Measurements from ENCODE around the gene DNAJB1.

The DNAJB1 gene

GRCh38 chr19:14496029-14496833 is 22.0 kb downstream of the DNAJB1 start, which contains the start of gene GIPC1:
TSS of gene GIPC1 (minus strand) at chr19:14496127. CDS start at chr19:14482976, 13,151 bp downstream.
- H3K36me3 ChIP-seq (ENCODE audit: control insufficient read depth, insufficient read depth, low read length) = no peaks in the 10 kb centered on the region
- no peaks in the 10 kb centered on the region for H3K27me3 ChIP-seq (ENCODE audit: control insufficient read depth, insufficient read depth, low read length)
- H3K27ac ChIP-seq (ENCODE audit: low read depth, low read length) = peak within 1 kb of the TSS; percentile 58
- H3K4me3 ChIP-seq (ENCODE audit: low read length) = peak within 1 kb of the TSS; percentile 70
- peaks cover 5% of the 10 kb centered on the region for H3K4me1 ChIP-seq (ENCODE audit: control insufficient read depth, insufficient read depth, low read length)
- H3K9ac ChIP-seq (ENCODE audit: low read length) = peak within 1 kb of the TSS; percentile 42

- Histone ChIP-seq H3K4me1 (ENCODE audit: control insufficient read depth, insufficient read depth, low read length) (peaks cover 5% of the 10 kb centered on the region), H3K27me3 (ENCODE audit: control insufficient read depth, insufficient read depth, low read length) (no peaks in the 10 kb centered on the region), H3K4me3 (ENCODE audit: low read length) (peak overlapping the region; percentile 70), H3K27ac (ENCODE audit: low read depth, low read length) (peak overlapping the region; percentile 58), H3K36me3 (ENCODE audit: control insufficient read depth, insufficient read depth, low read length) (no peaks in the 10 kb centered on the region), H3K9ac (ENCODE audit: low read length) (peak overlapping the region; percentile 42)
Observed at GRCh38 chr19:14495672-14496028, 22.5 kb downstream of the DNAJB1 start.

GRCh38 chr19:14494910-14495671 is 23.1 kb downstream of the DNAJB1 start:
- H3K4me1 ChIP-seq (ENCODE audit: control insufficient read depth, insufficient read depth, low read length) = peaks cover 5% of the 10 kb centered on the region

GRCh38 chr19:14494411-14494810 is 23.8 kb downstream of the DNAJB1 start:
- Histone ChIP-seq H3K27me3 (ENCODE audit: control insufficient read depth, insufficient read depth, low read length) (no peaks in the 10 kb centered on the region), H3K4me1 (ENCODE audit: control insufficient read depth, insufficient read depth, low read length) (peaks cover 5% of the 10 kb centered on the region), H3K9ac (ENCODE audit: low read length) (no peak overlapping the region), H3K27ac (ENCODE audit: low read depth, low read length) (no peak overlapping the region), H3K4me3 (ENCODE audit: low read length) (peak overlapping the region; percentile 70), H3K36me3 (ENCODE audit: control insufficient read depth, insufficient read depth, low read length) (no peaks in the 10 kb centered on the region)

More at GRCh38 chr19:14494910-14495671, 23.1 kb downstream of the DNAJB1 start:
- no peaks in the 10 kb centered on the region for H3K36me3 ChIP-seq (ENCODE audit: control insufficient read depth, insufficient read depth, low read length)
- peak overlapping the region; percentile 70 for H3K4me3 ChIP-seq (ENCODE audit: low read length)
- H3K9ac ChIP-seq (ENCODE audit: low read length) = peak overlapping the region; percentile 42
- H3K27ac ChIP-seq (ENCODE audit: low read depth, low read length) = peak overlapping the region; percentile 58
- no peaks in the 10 kb centered on the region for H3K27me3 ChIP-seq (ENCODE audit: control insufficient read depth, insufficient read depth, low read length)

- Histone ChIP-seq H3K27me3 (ENCODE audit: control insufficient read depth, insufficient read depth, low read length) (no peaks in the 10 kb centered on the region), H3K36me3 (ENCODE audit: control insufficient read depth, insufficient read depth, low read length) (peaks cover 3% of the 10 kb centered on the region), H3K4me3 (ENCODE audit: low read length) (no peak overlapping the region), H3K9ac (ENCODE audit: low read length) (no peak overlapping the region), H3K4me1 (ENCODE audit: control insufficient read depth, insufficient read depth, low read length) (peaks cover 5% of the 10 kb centered on the region), H3K27ac (ENCODE audit: low read depth, low read length) (no peak overlapping the region)
Observed at GRCh38 chr19:14492756-14493337, 25.4 kb downstream of the DNAJB1 start.

GRCh38 chr19:14487370-14488125 is 30.6 kb downstream of the DNAJB1 start:
- Histone ChIP-seq H3K36me3 (ENCODE audit: control insufficient read depth, insufficient read depth, low read length) (peaks cover 4% of the 10 kb centered on the region), H3K4me1 (ENCODE audit: control insufficient read depth, insufficient read depth, low read length) (no peaks in the 10 kb centered on the region), H3K27ac (ENCODE audit: low read depth, low read length) (no peak overlapping the region), H3K27me3 (ENCODE audit: control insufficient read depth, insufficient read depth, low read length) (no peaks in the 10 kb centered on the region), H3K4me3 (ENCODE audit: low read length) (no peak overlapping the region), H3K9ac (ENCODE audit: low read length) (no peak overlapping the region)

GRCh38 chr19:14482172-14482941 is 35.8 kb downstream of the DNAJB1 start:
- no peak overlapping the region for H3K27ac ChIP-seq (ENCODE audit: low read depth, low read length)
- H3K27me3 ChIP-seq (ENCODE audit: control insufficient read depth, insufficient read depth, low read length) = no peaks in the 10 kb centered on the region
- no peak overlapping the region for H3K9ac ChIP-seq (ENCODE audit: low read length)
- no peak overlapping the region for H3K4me3 ChIP-seq (ENCODE audit: low read length)
- peaks cover 12% of the 10 kb centered on the region for H3K36me3 ChIP-seq (ENCODE audit: control insufficient read depth, insufficient read depth, low read length)
- no peaks in the 10 kb centered on the region for H3K4me1 ChIP-seq (ENCODE audit: control insufficient read depth, insufficient read depth, low read length)

- Histone ChIP-seq H3K27me3 (ENCODE audit: control insufficient read depth, insufficient read depth, low read length) (no peaks in the 10 kb centered on the region), H3K27ac (ENCODE audit: low read depth, low read length) (no peak overlapping the region), H3K4me3 (ENCODE audit: low read length) (no peak overlapping the region), H3K36me3 (ENCODE audit: control insufficient read depth, insufficient read depth, low read length) (peaks cover 12% of the 10 kb centered on the region), H3K9ac (ENCODE audit: low read length) (no peak overlapping the region), H3K4me1 (ENCODE audit: control insufficient read depth, insufficient read depth, low read length) (no peaks in the 10 kb centered on the region)
Observed at GRCh38 chr19:14480700-14481079, 37.5 kb downstream of the DNAJB1 start.

- no peaks in the 10 kb centered on the region for H3K27me3 ChIP-seq (ENCODE audit: control insufficient read depth, insufficient read depth, low read length)
- H3K9ac ChIP-seq (ENCODE audit: low read length) = no peak overlapping the region
- no peak overlapping the region for H3K27ac ChIP-seq (ENCODE audit: low read depth, low read length)
- H3K4me1 ChIP-seq (ENCODE audit: control insufficient read depth, insufficient read depth, low read length) = no peaks in the 10 kb centered on the region
- H3K4me3 ChIP-seq (ENCODE audit: low read length) = no peak overlapping the region
- H3K36me3 ChIP-seq (ENCODE audit: control insufficient read depth, insufficient read depth, low read length) = peaks cover 12% of the 10 kb centered on the region
Observed at GRCh38 chr19:14479975-14480699, 38.1 kb downstream of the DNAJB1 start.

GRCh38 chr19:14479309-14479974 is 38.8 kb downstream of the DNAJB1 start:
- Histone ChIP-seq H3K4me3 (ENCODE audit: low read length) (no peak overlapping the region), H3K4me1 (ENCODE audit: control insufficient read depth, insufficient read depth, low read length) (no peaks in the 10 kb centered on the region), H3K27ac (ENCODE audit: low read depth, low read length) (no peak overlapping the region), H3K27me3 (ENCODE audit: control insufficient read depth, insufficient read depth, low read length) (peaks cover 6% of the 10 kb centered on the region), H3K36me3 (ENCODE audit: control insufficient read depth, insufficient read depth, low read length) (peaks cover 12% of the 10 kb centered on the region), H3K9ac (ENCODE audit: low read length) (no peak overlapping the region)

Data from rectal smooth muscle tissue (tissue), 1 donor.